Loucy (cell line): ENCODE results near the gene MRPL39.

Experiments
- CTCF ChIP-seq: fragments of 200-600 bp; sonication (generic); conservative IDR thresholded peaks from 2 replicates; pipeline ENCODE4 v1.5.1; 2014; ENCODE audit warnings: mild to moderate bottlenecking, antibody characterized with exemption, low read length
- EZH2phosphoT487 ChIP-seq: fragments of 200-600 bp; IDR thresholded peaks from 2 replicates; pipeline ENCODE4 v1.6.1; 2018; ENCODE audit warnings: antibody characterized with exemption, mild to moderate bottlenecking, moderate library complexity, borderline replicate concordance

- TF ChIP-seq CTCF (no peak), EZH2phosphoT487 (no peak)
Measured at GRCh38 chr21:25583370-25584130, 23.7 kb downstream of the MRPL39 start.
